Heart right ventricle (tissue), 16 donors: ENCODE results near the gene MAN2B1. TPM values are rescaled to one million over a fixed set of nuclear protein-coding genes. Genes with fewer than 3 reads are reported as not detected.

Experiments used
- ATAC-seq, 8 donors: fragments of 200-7000 bp; cut with Tn5 transposase; one replicate each; pipeline ENCODE4 v1.9.1; 2020; ENCODE audit warnings: mild to moderate bottlenecking in 8 of 8, moderate library complexity in 8 of 8, moderate number of reproducible peaks in 1 of 8
- DNase-seq, 2 donors: peaks; one replicate each; pipeline ENCODE4 v3.0.0-alpha.2; 2020
- H3K27ac ChIP-seq, 10 donors: fragments of 200-600 bp; sonication (generic) in 2 of 10; one replicate each; pipeline versions ENCODE4 v1.5.0 to v1.8.0; 2020 to 2022; ENCODE audit warnings: mild to moderate bottlenecking in 3 of 10
- H3K27me3 ChIP-seq, 7 donors: fragments of 200-600 bp; one replicate each; pipeline ENCODE4 v1.8.0; 2021 to 2022; ENCODE audit warnings: mild to moderate bottlenecking in 2 of 7
- H3K36me3 ChIP-seq, 9 donors: fragments of 200-600 bp; sonication (generic) in 1 of 9; one replicate each; pipeline versions ENCODE4 v1.5.0 to v1.8.0; 2020 to 2022; ENCODE audit warnings: mild to moderate bottlenecking in 2 of 9
- H3K4me1 ChIP-seq, 9 donors: fragments of 200-600 bp; sonication (generic) in 1 of 9; one replicate each; pipeline versions ENCODE4 v1.5.0 to v1.8.0; 2020 to 2022; ENCODE audit warnings: mild to moderate bottlenecking in 4 of 9
- H3K4me3 ChIP-seq, 10 donors: fragments of 200-600 bp; sonication (generic) in 2 of 10; one replicate each; pipeline versions ENCODE4 v1.5.0 to v1.8.0; 2020 to 2022; ENCODE audit warnings: mild to moderate bottlenecking in 7 of 10, moderate library complexity in 2 of 10
- H3K9me3 ChIP-seq, 11 donors: fragments of 200-600 bp in 10 of 11; sonication (generic) in 2 of 11; one replicate each; pipeline versions ENCODE4 v1.5.0 to v1.8.0; 2013 to 2022; ENCODE audit warnings: mild to moderate bottlenecking in 2 of 11, control low read depth in 1 of 11, moderate library complexity in 1 of 11
- CTCF ChIP-seq, 9 donors: fragments of 200-600 bp; sonication (generic) in 2 of 9; IDR thresholded peaks; one replicate each; pipeline versions ENCODE4 v1.5.0 to v1.8.0; 2021 to 2022; ENCODE audit warnings: antibody characterized with exemption in 9 of 9, mild to moderate bottlenecking in 5 of 9, moderate library complexity in 1 of 9
- WGBS, 2 donors: extraction: QIAGEN DNeasy Blood & Tissue Kit; methylation state at CpG; one replicate each; pipeline ENCODE4 v1.1.7; 2013; ENCODE audit warnings: inconsistent platforms in 1 of 2; 5-methylcytosine and 5-hydroxymethylcytosine counted together
- intact Hi-C, 10 donors: fragments of 100-400 bp; cut with DNase I; formaldehyde crosslinking; loops; one replicate each; pipeline versions ENCODE4 v1.11.1 to v1.14.2; 2022
- polyA plus RNA-seq, 2 donors: library from polyadenylated mRNA; stranded (reverse); fragments of 200-250 nt; gene quantifications; one replicate each; pipeline ENCODE4 v1.2.3, GENCODE V29; 2013
- total RNA-seq, 10 donors: library from RNA; stranded (reverse); fragmentation: NEBNext Ultra II Directional in 3 of 10; extraction: Animal tissue kit (Norgen Biotek cat#: 25700) in 3 of 10; gene quantifications; one replicate each; pipeline versions ENCODE4 v1.2.1 to v1.2.4, GENCODE V29; 2021 to 2023
- donor health status: Arrhythmogenic right ventricular cardiomyopathy.
- donor health status: ischemic (EF 13 %, LVEDD 7.1; RV severe dilation, severe dysfunction).
- donor health status: healthy with polysubstance abuse.
- donor health status: DM: no; HTN: yes; CAD: no.
- donor health status: DM: no; HTN: no; CAD: no.
- donor health status: ischemic (EF 25% LVEDD 6.9; RV normal size, moderate dysfunction).
- donor health status: ischemic (EF 25% LVEDD 5.7; RV mildly dilated, moderate dysfunction).
- donor health status: healthy.
- donor health status: DM: yes; HTN: yes; CAD: no.
- donor health status: Ischemic cardiomyopathy.
- donor health status: ischemic (EF 35%, LVEDD 5.7; RV mildly dilated, moderate dysfunction).
- donor health status: nonischemic (EF 11% LVEDD 7.7; RV severe dilation, severe dysfunction).
- donor health status: DM: yes; HTN: yes; CAD: no.
- donor health status: PGD.
- donor health status: ischemic (EF 29% LVEDD 5.4; RV normal size, mild dysfunction).
- donor health status: nonischemic (EF 23%, LVEDD 6.1; RV moderate dilation, normal function).

Gene MAN2B1
- total and polyA plus RNA-seq, 12 donors: 14.2 to 89.9 (median 25.5) TPM

- no peak for TF ChIP-seq CTCF (IDR thresholded peaks at IDR 0.05)
Measured at GRCh38 chr19:12705654-12706331, 39.3 kb upstream of the MAN2B1 start.

GRCh38 chr19:12705169-12705568 lies 38.6 kb upstream of the MAN2B1 start:
- H3K4me3 ChIP-seq: no peak overlapping the region
- peaks cover 7 to 100% (median 84%) of the 10 kb centered on the region in 9 donors for H3K36me3 ChIP-seq
- ATAC-seq (no peak), DNase-seq (no peak)
- no peak for TF ChIP-seq CTCF (IDR thresholded peaks at IDR 0.05)
- intact Hi-C loops: loop anchor here in 1 of 10 donors (10.0 kb wide), 1 partner anchor 100 kb away; the partner anchor contains the start of genes PRDX2, RNASEH2A and THSD8
- no peaks in the 10 kb centered on the region for H3K27me3 ChIP-seq
- WGBS, 2 donors: 91 to 96% methylated on average over 13 of the region's 13 CpGs
- H3K4me1 ChIP-seq: no peaks in the 10 kb centered on the region
- no peak overlapping the region for H3K27ac ChIP-seq
- H3K9me3 ChIP-seq: no peaks in the 10 kb centered on the region

More at GRCh38 chr19:12705654-12706331, 39.3 kb upstream of the MAN2B1 start:
- Histone ChIP-seq H3K4me3 (no peak overlapping the region), H3K4me1 (no peaks in the 10 kb centered on the region), H3K36me3 (peaks cover 7 to 100% (median 85%) of the 10 kb centered on the region in 9 donors), H3K27ac (no peak overlapping the region), H3K9me3 (no peaks in the 10 kb centered on the region), H3K27me3 (no peaks in the 10 kb centered on the region)
- DNase-seq: no peak
- intact Hi-C loops: loop anchor here in 1 of 10 donors (10.0 kb wide), 1 partner anchor 99 kb away; the partner anchor contains the start of genes PRDX2, RNASEH2A and THSD8
- 93% methylated on average over 29 of the region's 29 CpGs for WGBS, 2 donors
- no peak for ATAC-seq

GRCh38 chr19:12703046-12703445 lies 36.5 kb upstream of the MAN2B1 start:
- peaks cover 7 to 99% (median 67%) of the 10 kb centered on the region in 9 donors for H3K36me3 ChIP-seq
- no peaks in the 10 kb centered on the region for H3K27me3 ChIP-seq
- H3K4me1 ChIP-seq: no peaks in the 10 kb centered on the region
- DNase-seq (no peak), ATAC-seq (no peak)
- H3K4me3 ChIP-seq: no peak overlapping the region
- no peak for TF ChIP-seq CTCF (IDR thresholded peaks at IDR 0.05)
- intact Hi-C loops: loop anchor here in 1 of 10 donors (10.0 kb wide), 1 partner anchor 102 kb away; the partner anchor contains the start of genes PRDX2, RNASEH2A and THSD8
- H3K27ac ChIP-seq: no peak overlapping the region
- 60 to 64% methylated on average over 9 of the region's 9 CpGs for WGBS, 2 donors
- no peaks in the 10 kb centered on the region for H3K9me3 ChIP-seq

GRCh38 chr19:12701596-12702282 lies 35.2 kb upstream of the MAN2B1 start:
- TF ChIP-seq CTCF (IDR thresholded peaks at IDR 0.05): no peak
- WGBS, 2 donors: 91 to 93% methylated on average over 33 of the region's 33 CpGs

More at GRCh38 chr19:12701596-12702282, 35.2 kb upstream of the MAN2B1 start:
- Histone ChIP-seq H3K27ac (no peak overlapping the region), H3K27me3 (no peaks in the 10 kb centered on the region), H3K36me3 (peaks cover 7 to 89% (median 61%) of the 10 kb centered on the region in 9 donors), H3K4me3 (no peak overlapping the region), H3K4me1 (peaks cover 0 to 7% (median 5%) of the 10 kb centered on the region in 9 donors), H3K9me3 (no peaks in the 10 kb centered on the region)
- DNase-seq: no peak
- peak in 3 of 8 donors; percentile 5 to 24 (median 8) for ATAC-seq
- intact Hi-C loops: loop anchor here in 1 of 10 donors (10.0 kb wide), 1 partner anchor 103 kb away; the partner anchor contains the start of genes PRDX2, RNASEH2A and THSD8
